K562 (cell line): ENCODE data around the gene BLTP3A. TPM values are rescaled to one million over a fixed set of nuclear protein-coding genes. Genes with fewer than 3 reads are reported as not detected.
A peak's percentile ranks its signal among the peaks of the same experiment; 100 is the strongest.

Source experiments
- CBX3 ChIP-seq, 2 experiments: IDR thresholded peaks; 1 replicate in 1 of 2; 2 replicates in 1 of 2; pipeline ENCODE4 v1.6.1; 2012; ENCODE audit warnings: inconsistent platforms in 2 of 2, low read length in 2 of 2, borderline replicate concordance in 1 of 2, control low read depth in 1 of 2
- CXXC5 ChIP-seq: fragments of 250-450 bp; sonication (Bioruptor Pico); IDR thresholded peaks from 2 replicates; pipeline ENCODE4 v1.8.0; 2022; ENCODE audit warnings: inconsistent platforms, mild to moderate bottlenecking, moderate library complexity
- DACH1 ChIP-seq: fragments of 450-650 bp; IDR thresholded peaks from 2 replicates; pipeline ENCODE4 v1.6.1; 2018; ENCODE audit not compliant: partially characterized antibody
- EP300 ChIP-seq: IDR thresholded peaks from 2 replicates; pipeline ENCODE4 v1.6.1; 2012; ENCODE audit warnings: low read length, improper control_type of control experiment
- ESRRB ChIP-seq: fragments of 250-450 bp; sonication (Bioruptor Pico); IDR thresholded peaks from 2 replicates; pipeline ENCODE4 v1.5.0; 2020; ENCODE audit warnings: mild to moderate bottlenecking, moderate library complexity, borderline replicate concordance
- HDAC1 ChIP-seq, 2 experiments: fragments of 450-650 bp; IDR thresholded peaks; 2 replicates each; pipeline ENCODE4 v1.6.1; 2016 to 2017; ENCODE audit warnings: inconsistent platforms in 1 of 2, mild to moderate bottlenecking in 1 of 2, moderate library complexity in 1 of 2
- HES1 ChIP-seq: fragments of 450-650 bp; IDR thresholded peaks from 2 replicates; pipeline ENCODE4 v1.6.1; 2016; ENCODE audit warnings: low read depth, mild to moderate bottlenecking, moderate library complexity
- MAFK ChIP-seq: IDR thresholded peaks from 2 replicates; pipeline ENCODE4 v1.6.1; 2011; ENCODE audit warnings: low read length, improper control_type of control experiment
- MEF2D ChIP-seq: conservative IDR thresholded peaks from 2 replicates; pipeline ENCODE4 v1.6.1; 2016; ENCODE audit warnings: low read depth, missing genetic modification characterization, missing compliant biosample characterization
- MTA3 ChIP-seq: fragments of 450-650 bp; formaldehyde crosslinking; IDR thresholded peaks from 2 replicates; pipeline ENCODE4 v1.6.1; 2017; ENCODE audit warnings: mild to moderate bottlenecking, borderline replicate concordance
- NBN ChIP-seq: fragments of 450-650 bp; IDR thresholded peaks from 2 replicates; pipeline ENCODE4 v1.6.1; 2016; ENCODE audit warnings: low read depth, mild to moderate bottlenecking
- NEUROD1 ChIP-seq: fragments of 150-350 bp; IDR thresholded peaks from 2 replicates; pipeline ENCODE4 v1.6.1; 2014; ENCODE audit warnings: borderline replicate concordance, low read length, low read depth; ENCODE audit not compliant: partially characterized antibody
- NFE2 ChIP-seq: IDR thresholded peaks from 2 replicates; pipeline ENCODE4 v1.6.1; 2014; ENCODE audit warnings: antibody characterized with exemption, low read depth
- NR2C2 ChIP-seq, 2 experiments: fragments of 200-800 bp in 1 of 2; sonication (Bioruptor generic) in 1 of 2; sonication (generic) in 1 of 2; formaldehyde crosslinking in 1 of 2; IDR thresholded peaks; 2 replicates each; pipeline versions ENCODE4 v1.6.1 to v1.8.0; 2016 to 2022; ENCODE audit warnings: mild to moderate bottlenecking in 1 of 2, missing compliant biosample characterization in 1 of 2, missing genetic modification characterization in 1 of 2, missing genetic modification reagents in 1 of 2
- PKNOX1 ChIP-seq: fragments of 450-650 bp; IDR thresholded peaks from 2 replicates; pipeline ENCODE4 v1.6.1; 2016
- RAD21 ChIP-seq, 2 experiments: fragments of 250-450 bp in 1 of 2; fragments of 450-650 bp in 1 of 2; sonication (Bioruptor Pico) in 1 of 2; formaldehyde crosslinking in 1 of 2; IDR thresholded peaks in 1 of 2; conservative IDR thresholded peaks in 1 of 2; 2 replicates each; pipeline versions ENCODE4 v1.4.0 to v1.8.0; 2020 to 2022; ENCODE audit warnings: mild to moderate bottlenecking in 2 of 2, moderate library complexity in 1 of 2
- SNAPC5 ChIP-seq: fragments of 250-450 bp; sonication (Bioruptor Pico); IDR thresholded peaks from 2 replicates; pipeline ENCODE4 v1.8.0; 2021; ENCODE audit warnings: moderate library complexity, mild to moderate bottlenecking, inconsistent platforms
- SRF ChIP-seq, 2 experiments: fragments of 250-450, 450-650 bp in 1 of 2; sonication (Bioruptor Pico) in 1 of 2; sonication (generic) in 1 of 2; formaldehyde crosslinking; IDR thresholded peaks; 2 replicates each; pipeline versions ENCODE4 v1.5.0 to v1.5.1; 2020 to 2022; ENCODE audit warnings: mild to moderate bottlenecking in 1 of 2, missing genetic modification reagents in 1 of 2
- STAT5A ChIP-seq: IDR thresholded peaks from 2 replicates; pipeline ENCODE4 v1.6.1; 2012; ENCODE audit warnings: low read length, inconsistent platforms, borderline replicate concordance
- TAF7 ChIP-seq: fragments of 450-650 bp; IDR thresholded peaks from 2 replicates; pipeline ENCODE4 v1.6.1; 2016; ENCODE audit warnings: missing genetic modification characterization, missing compliant biosample characterization
- TRIM24 ChIP-seq, 2 experiments: fragments of 450-650 bp; IDR thresholded peaks; 2 replicates each; pipeline ENCODE4 v1.6.1; 2016
- VEZF1 ChIP-seq: fragments of 200-800 bp; sonication (Bioruptor generic); IDR thresholded peaks from 2 replicates; pipeline ENCODE4 v1.6.1; 2017; ENCODE audit warnings: missing genetic modification characterization, missing compliant biosample characterization
- ZNF133 ChIP-seq: fragments of 250-450 bp; sonication (Bioruptor Pico); IDR thresholded peaks from 2 replicates; pipeline ENCODE4 v1.4.0; 2020; ENCODE audit warnings: mild to moderate bottlenecking
- ZNF175 ChIP-seq: fragments of 200-800 bp; sonication (Bioruptor generic); IDR thresholded peaks from 2 replicates; pipeline ENCODE4 v1.6.1; 2016; ENCODE audit warnings: low read depth, mild to moderate bottlenecking, missing genetic modification characterization, missing compliant biosample characterization
- polyA plus RNA-seq, 8 experiments: library from polyadenylated mRNA; depleted of rRNA in 4 of 8; stranded (reverse) in 5 of 8; unstranded in 3 of 8; fragments of >200 nt; fragmentation: Nextera tagmentation in 2 of 8; fragmentation: Illumina TruSeq in 1 of 8; extraction: Ambion mirVana in 2 of 8; extraction: Trizol in 1 of 8; gene quantifications; 2 replicates each; pipeline versions ENCODE4 v1.2.1 to v1.2.3, GENCODE V29; 2011 to 2014; ENCODE audit warnings: inconsistent platforms in 1 of 8, missing spikeins in 1 of 8
- total RNA-seq, 7 experiments: library from RNA; depleted of rRNA in 6 of 7; stranded (reverse); fragments of >200 nt in 6 of 7; fragmentation: Illumina TruSeq in 2 of 7; extraction: Trizol in 2 of 7; gene quantifications; 2 replicates each; pipeline versions ENCODE4 v1.2.1 to v1.2.3, GENCODE V29; 2011 to 2021; ENCODE audit warnings: low replicate concordance in 1 of 7

The BLTP3A gene
- total and polyA plus RNA-seq, 9 of the 15 experiments (the other 6 are each of a cell fraction or from before 2014, with no cell fraction given), result 7.5 to 34.6 (median 15.5) TPM

GRCh38 chr6:34745277-34746103 is 46.4 kb upstream of the BLTP3A start (continued):
- TF ChIP-seq SRF (CRISPR knock-in tag; IDR thresholded peaks at IDR 0.05) (peak in 1 of 2 experiments; percentile 58; a peak in 1 of 4 replicates), STAT5A (0 out of 2 replicates have a peak, but pooled peaks have one; percentile 5), SNAPC5 (CRISPR knock-in tag) (no peak), TAF7 (tag) (no peak), ZNF175 (CRISPR knock-in tag) (no peak), VEZF1 (CRISPR knock-in tag) (peak; percentile 44; the same call in 1 of the 2 replicates), EP300 (peak; percentile 41; the same call in 1 of the 2 replicates), TRIM24 (IDR thresholded peaks at IDR 0.05) (peak in 1 of 2 experiments; percentile 36; a peak in 1 of 4 replicates), RAD21 (CRISPR knock-in tag; conservative IDR thresholded peaks at IDR 0.05 in 1 of 2, IDR thresholded peaks at IDR 0.05 in 1 of 2) (0 out of 4 replicates have a peak, but pooled peaks of 1 of the 2 experiments have one; percentile 5), MAFK (no peak), NFE2 (no peak; the same call in 1 of the 2 replicates), NR2C2 (CRISPR knock-in tag; IDR thresholded peaks at IDR 0.05) (no peak), NR2C2 (tag; IDR thresholded peaks at IDR 0.05) (peak; percentile 66; the same call in 1 of the 2 replicates), PKNOX1 (peak; percentile 89), NEUROD1 (peak; percentile 67), HDAC1 (IDR thresholded peaks at IDR 0.05) (peak in 1 of 2 experiments; percentile 15; a peak in 1 of 4 replicates), ESRRB (CRISPR knock-in tag) (no peak), CBX3 (IDR thresholded peaks at IDR 0.05; ENCODE audit: borderline replicate concordance in 1 of 2, low read length in 2 of 2) (peak in 1 of 2 experiments; percentile 26; a peak in 1 of 3 replicates), HES1 (peak; percentile 67), MEF2D (tag) (0 out of 2 replicates have a peak, but pooled peaks have one; percentile 36), NBN (peak; percentile 70; the same call in 1 of the 2 replicates), DACH1 (peak; percentile 87), ZNF133 (CRISPR knock-in tag) (no peak), CXXC5 (peak; percentile 27; the same call in 1 of the 2 replicates), MTA3 (peak; percentile 80; the same call in 1 of the 2 replicates)
